ENCODE results near the gene NUP188. TPM values are rescaled to one million over a fixed set of nuclear protein-coding genes. Genes with fewer than 3 reads are reported as not detected.
A peak's percentile ranks its signal among the peaks of the same experiment; 100 is the strongest.

NUP188 gene
- total RNA-seq, 1 donor from 2014 or later: 40.4 TPM

DNA sequence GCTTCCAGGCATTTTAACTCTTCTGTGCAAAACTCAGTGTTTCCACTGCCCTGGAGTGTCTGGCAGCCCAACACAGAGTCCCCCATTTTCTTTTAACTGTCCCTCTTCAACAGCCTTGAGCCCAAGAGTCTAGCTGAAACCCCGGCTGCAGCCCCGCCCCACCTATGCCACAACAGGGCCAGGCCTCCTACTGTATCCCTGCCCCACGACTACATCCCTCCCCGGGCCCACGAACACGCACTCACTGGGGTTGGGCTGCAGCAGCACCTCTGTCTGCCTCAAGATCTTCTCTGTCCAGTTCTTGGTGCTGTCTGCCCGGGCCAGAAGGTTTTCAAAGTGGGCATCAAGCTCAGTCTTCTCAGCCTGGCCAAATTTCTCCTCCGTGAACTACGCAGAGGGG, 74.5 kb downstream of the NUP188 start:
- Histone ChIP-seq H3K9ac (ENCODE audit: low read length) (no peak overlapping the region), H3K9me3 (ENCODE audit: insufficient read depth, low read depth, low read length) (no peaks in the 10 kb centered on the region), H3K27ac (ENCODE audit: low read depth, low read length) (no peak overlapping the region), H2AFZ (ENCODE audit: low read depth, low read length) (no peak overlapping the region), H4K20me1 (ENCODE audit: insufficient read depth, low read length) (peaks cover 28% of the 10 kb centered on the region), H3K79me2 (ENCODE audit: insufficient read depth, low read length) (peaks cover 22% of the 10 kb centered on the region), H3K36me3 (ENCODE audit: insufficient read depth, low read length) (no peaks in the 10 kb centered on the region), H3K4me2 (ENCODE audit: low read length) (no peak overlapping the region), H3K27me3 (ENCODE audit: insufficient read depth, low read length) (no peaks in the 10 kb centered on the region), H3K4me1 (ENCODE audit: insufficient read depth, low read length) (peaks cover 14% of the 10 kb centered on the region), H3K4me3 (ENCODE audit: insufficient read depth, low read depth, low read length) (no peak overlapping the region)
- Mint-ChIP-seq H3K4me1 (ENCODE audit: low read depth, unreplicated experiment) (peaks cover 15% of the 10 kb centered on the region), H3K36me3 (ENCODE audit: low read depth, unreplicated experiment) (peaks cover 7% of the 10 kb centered on the region), H3K4me3 (ENCODE audit: unreplicated experiment) (no peak overlapping the region), H3K9me3 (ENCODE audit: unreplicated experiment) (no peaks in the 10 kb centered on the region), H3K27me3 (ENCODE audit: low read depth, unreplicated experiment) (no peaks in the 10 kb centered on the region), H3K27ac (ENCODE audit: unreplicated experiment) (no peak overlapping the region)
- DNase-seq (ENCODE audit: low read depth): no peak
- no peak for FAIRE-seq
- TF ChIP-seq, protein P1, sequence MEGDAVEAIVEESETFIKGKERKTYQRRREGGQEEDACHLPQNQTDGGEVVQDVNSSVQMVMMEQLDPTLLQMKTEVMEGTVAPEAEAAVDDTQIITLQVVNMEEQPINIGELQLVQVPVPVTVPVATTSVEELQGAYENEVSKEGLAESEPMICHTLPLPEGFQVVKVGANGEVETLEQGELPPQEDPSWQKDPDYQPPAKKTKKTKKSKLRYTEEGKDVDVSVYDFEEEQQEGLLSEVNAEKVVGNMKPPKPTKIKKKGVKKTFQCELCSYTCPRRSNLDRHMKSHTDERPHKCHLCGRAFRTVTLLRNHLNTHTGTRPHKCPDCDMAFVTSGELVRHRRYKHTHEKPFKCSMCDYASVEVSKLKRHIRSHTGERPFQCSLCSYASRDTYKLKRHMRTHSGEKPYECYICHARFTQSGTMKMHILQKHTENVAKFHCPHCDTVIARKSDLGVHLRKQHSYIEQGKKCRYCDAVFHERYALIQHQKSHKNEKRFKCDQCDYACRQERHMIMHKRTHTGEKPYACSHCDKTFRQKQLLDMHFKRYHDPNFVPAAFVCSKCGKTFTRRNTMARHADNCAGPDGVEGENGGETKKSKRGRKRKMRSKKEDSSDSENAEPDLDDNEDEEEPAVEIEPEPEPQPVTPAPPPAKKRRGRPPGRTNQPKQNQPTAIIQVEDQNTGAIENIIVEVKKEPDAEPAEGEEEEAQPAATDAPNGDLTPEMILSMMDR (IDR thresholded peaks at IDR 0.05; ENCODE audit: insufficient read depth, low read depth, low read length): no peak
- no peak for TF ChIP-seq EZH2 (IDR thresholded peaks at IDR 0.05; ENCODE audit: insufficient read depth, low read length)

DNA sequence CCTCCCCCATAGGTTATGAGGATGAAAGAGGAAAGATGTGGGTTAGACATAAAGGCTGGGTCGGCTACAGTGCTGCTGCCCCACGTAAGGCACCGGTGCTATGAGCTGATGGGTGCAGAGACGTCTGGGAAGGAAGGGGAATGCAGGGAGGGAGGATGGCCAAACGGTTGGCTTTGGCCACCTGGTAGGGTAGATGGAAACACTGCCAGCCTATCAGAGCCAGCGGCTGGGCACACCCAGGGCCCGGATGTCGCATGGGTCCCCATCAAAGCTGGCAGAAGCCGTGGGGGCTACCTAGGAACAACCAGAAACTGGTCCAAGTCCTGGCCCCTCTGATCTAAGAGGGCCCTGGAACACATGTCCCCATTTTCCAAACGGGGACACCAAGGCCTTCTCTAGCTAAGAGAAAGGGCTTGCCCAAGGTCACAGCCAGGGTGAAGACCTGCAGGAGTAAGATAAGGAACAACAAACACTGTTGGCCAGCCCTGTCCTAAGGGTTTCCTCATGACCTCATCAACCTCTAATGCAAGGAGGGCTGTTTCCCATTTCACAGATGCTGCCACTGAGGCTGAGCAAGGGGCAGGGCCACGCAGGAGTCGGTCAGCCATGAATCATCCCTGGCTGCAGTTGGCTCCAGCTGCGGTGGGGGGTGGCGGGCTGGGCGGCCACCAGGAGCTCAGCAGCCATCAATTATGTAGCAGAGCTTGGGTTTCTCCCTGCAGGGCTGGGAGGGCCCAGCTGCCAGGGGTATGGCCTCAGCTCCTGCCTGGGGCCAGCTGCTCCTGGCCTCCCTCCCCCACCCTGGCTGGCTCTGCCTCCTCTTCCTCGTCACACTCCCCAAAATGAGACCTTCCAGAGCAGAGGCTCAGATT, 75.8 kb downstream of the NUP188 start:
- Histone ChIP-seq H3K27ac (ENCODE audit: low read depth, low read length) (no peak overlapping the region), H3K9me3 (ENCODE audit: insufficient read depth, low read depth, low read length) (no peaks in the 10 kb centered on the region), H3K9ac (ENCODE audit: low read length) (no peak overlapping the region), H3K4me2 (ENCODE audit: low read length) (peak overlapping the region; percentile 11), H3K36me3 (ENCODE audit: insufficient read depth, low read length) (no peaks in the 10 kb centered on the region), H2AFZ (ENCODE audit: low read depth, low read length) (no peak overlapping the region), H3K27me3 (ENCODE audit: insufficient read depth, low read length) (no peaks in the 10 kb centered on the region), H4K20me1 (ENCODE audit: insufficient read depth, low read length) (peaks cover 28% of the 10 kb centered on the region), H3K79me2 (ENCODE audit: insufficient read depth, low read length) (peaks cover 31% of the 10 kb centered on the region), H3K4me1 (ENCODE audit: insufficient read depth, low read length) (peaks cover 22% of the 10 kb centered on the region), H3K4me3 (ENCODE audit: insufficient read depth, low read depth, low read length) (no peak overlapping the region)
- peak; percentile 70 for DNase-seq (ENCODE audit: low read depth)
- TF ChIP-seq, protein P1 (IDR thresholded peaks at IDR 0.05; ENCODE audit: insufficient read depth, low read depth, low read length): no peak
- no peak for TF ChIP-seq EZH2 (IDR thresholded peaks at IDR 0.05; ENCODE audit: insufficient read depth, low read length)
- H3K27ac Mint-ChIP-seq (ENCODE audit: unreplicated experiment): no peak overlapping the region
- H3K27me3 Mint-ChIP-seq (ENCODE audit: low read depth, unreplicated experiment): no peaks in the 10 kb centered on the region
- H3K4me3 Mint-ChIP-seq (ENCODE audit: unreplicated experiment): no peak overlapping the region
- no peak for FAIRE-seq
- H3K4me1 Mint-ChIP-seq (ENCODE audit: low read depth, unreplicated experiment): peaks cover 15% of the 10 kb centered on the region
- peaks cover 7% of the 10 kb centered on the region for H3K36me3 Mint-ChIP-seq (ENCODE audit: low read depth, unreplicated experiment)
- no peaks in the 10 kb centered on the region for H3K9me3 Mint-ChIP-seq (ENCODE audit: unreplicated experiment)

DNA sequence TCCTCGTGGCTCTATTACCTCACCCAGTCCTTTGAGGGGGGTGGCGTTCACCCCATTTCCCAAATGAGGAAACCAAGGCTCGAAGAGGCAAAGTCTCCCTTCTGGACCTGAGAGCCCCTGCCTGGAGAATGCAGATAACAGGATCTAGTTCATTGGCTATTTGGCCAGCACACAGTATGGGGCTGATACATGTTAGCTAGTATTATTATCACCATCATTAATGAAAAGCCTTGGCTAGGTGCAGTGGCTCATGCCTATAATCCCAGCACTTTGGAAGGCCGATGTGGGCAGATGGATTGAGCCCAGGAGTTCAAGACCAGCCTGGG, 76.4 kb downstream of the NUP188 start:
- Mint-ChIP-seq H3K4me1 (ENCODE audit: low read depth, unreplicated experiment) (peaks cover 15% of the 10 kb centered on the region), H3K27ac (ENCODE audit: unreplicated experiment) (no peak overlapping the region), H3K36me3 (ENCODE audit: low read depth, unreplicated experiment) (peaks cover 5% of the 10 kb centered on the region), H3K27me3 (ENCODE audit: low read depth, unreplicated experiment) (no peaks in the 10 kb centered on the region), H3K9me3 (ENCODE audit: unreplicated experiment) (no peaks in the 10 kb centered on the region), H3K4me3 (ENCODE audit: unreplicated experiment) (no peak overlapping the region)
- Histone ChIP-seq H3K9ac (ENCODE audit: low read length) (no peak overlapping the region), H3K4me3 (ENCODE audit: insufficient read depth, low read depth, low read length) (no peak overlapping the region), H4K20me1 (ENCODE audit: insufficient read depth, low read length) (peaks cover 28% of the 10 kb centered on the region), H3K79me2 (ENCODE audit: insufficient read depth, low read length) (peaks cover 31% of the 10 kb centered on the region), H3K27ac (ENCODE audit: low read depth, low read length) (no peak overlapping the region), H2AFZ (ENCODE audit: low read depth, low read length) (no peak overlapping the region), H3K4me2 (ENCODE audit: low read length) (peak overlapping the region; percentile 11), H3K27me3 (ENCODE audit: insufficient read depth, low read length) (no peaks in the 10 kb centered on the region), H3K36me3 (ENCODE audit: insufficient read depth, low read length) (no peaks in the 10 kb centered on the region), H3K4me1 (ENCODE audit: insufficient read depth, low read length) (peaks cover 22% of the 10 kb centered on the region), H3K9me3 (ENCODE audit: insufficient read depth, low read depth, low read length) (no peaks in the 10 kb centered on the region)
- no peak for FAIRE-seq
- DNase-seq (ENCODE audit: low read depth): no peak
- no peak for TF ChIP-seq EZH2 (IDR thresholded peaks at IDR 0.05; ENCODE audit: insufficient read depth, low read length)
- TF ChIP-seq, protein P1 (IDR thresholded peaks at IDR 0.05; ENCODE audit: insufficient read depth, low read depth, low read length): no peak
